Smooth muscle cell (in vitro differentiated cells): ENCODE results near the gene GPR137. TPM values are rescaled to one million over a fixed set of nuclear protein-coding genes. Genes with fewer than 3 reads are reported as not detected.

Experiments
- DNase-seq: peaks from one replicate; lab custom pipeline; 2025; ENCODE audit not compliant: unreplicated experiment; lab: John Stamatoyannopoulos, UW
- H2AFZ ChIP-seq: fragments of 200-600 bp; sonication (generic); 2 replicates; pipeline ENCODE4 v1.6.0; 2016; ENCODE audit warnings: antibody characterized with exemption, low read depth, mild to moderate bottlenecking
- H3F3A ChIP-seq: fragments of 200-600 bp; sonication (generic); 2 replicates; pipeline ENCODE4 v1.6.0; 2017; ENCODE audit warnings: antibody characterized with exemption, low read depth
- H3K27ac ChIP-seq: fragments of 200-600 bp; sonication (generic); 2 replicates; pipeline ENCODE4 v1.5.1; 2016; ENCODE audit warnings: low read depth, mild to moderate bottlenecking
- H3K27me3 ChIP-seq: fragments of 200-600 bp; sonication (generic); 2 replicates; pipeline ENCODE4 v1.6.1; 2016; ENCODE audit warnings: low read depth, mild to moderate bottlenecking
- H3K36me3 ChIP-seq: fragments of 200-600 bp; sonication (generic); 2 replicates; pipeline ENCODE4 v1.5.1; 2016; ENCODE audit warnings: low read depth
- H3K4me1 ChIP-seq: fragments of 200-600 bp; sonication (generic); 2 replicates; pipeline ENCODE4 v1.5.1; 2016; ENCODE audit warnings: low read depth
- H3K4me2 ChIP-seq: fragments of 200-600 bp; sonication (generic); 2 replicates; pipeline ENCODE4 v1.6.0; 2016; ENCODE audit warnings: mild to moderate bottlenecking
- H3K4me3 ChIP-seq: fragments of 200-600 bp; sonication (generic); 2 replicates; pipeline ENCODE4 v1.5.1; 2016; ENCODE audit warnings: mild to moderate bottlenecking
- H3K79me2 ChIP-seq: fragments of 200-600 bp; sonication (generic); 2 replicates; pipeline ENCODE4 v1.6.0; 2016; ENCODE audit warnings: low read depth, mild to moderate bottlenecking
- H3K9ac ChIP-seq: fragments of 200-600 bp; sonication (generic); 2 replicates; pipeline ENCODE4 v1.6.0; 2016; ENCODE audit warnings: low read depth
- H3K9me3 ChIP-seq: fragments of 200-600 bp; sonication (generic); replicated peaks from 2 replicates; pipeline ENCODE4 v1.5.1; 2016; ENCODE audit warnings: low read depth
- H4K20me1 ChIP-seq: fragments of 200-600 bp; sonication (generic); 2 replicates; pipeline ENCODE4 v1.6.0; 2016; ENCODE audit warnings: low read depth
- CTCF ChIP-seq: fragments of 200-600 bp; sonication (generic); IDR thresholded peaks from 2 replicates; pipeline ENCODE4 v1.5.1; 2017; ENCODE audit warnings: borderline replicate concordance, mild to moderate bottlenecking, antibody characterized with exemption; ENCODE audit not compliant: insufficient read depth, poor library complexity, severe bottlenecking
- WGBS: methylation state at CpG from one replicate; pipeline ENCODE4 v1.1.7; 2016; ENCODE audit warnings: low lambda C conversion rate; 5-methylcytosine and 5-hydroxymethylcytosine counted together
- polyA plus RNA-seq: library from polyadenylated mRNA; unstranded; fragments of >200 nt; fragmentation: Nextera tagmentation; extraction: Ambion mirVana; gene quantifications from 2 replicates; pipeline ENCODE4 v1.2.1, GENCODE V29; 2016
- total RNA-seq: library from RNA; depleted of rRNA; stranded (reverse); fragments of >200 nt; gene quantifications from 2 replicates; pipeline ENCODE4 v1.2.3, GENCODE V29; 2014

The GPR137 gene, protein sequence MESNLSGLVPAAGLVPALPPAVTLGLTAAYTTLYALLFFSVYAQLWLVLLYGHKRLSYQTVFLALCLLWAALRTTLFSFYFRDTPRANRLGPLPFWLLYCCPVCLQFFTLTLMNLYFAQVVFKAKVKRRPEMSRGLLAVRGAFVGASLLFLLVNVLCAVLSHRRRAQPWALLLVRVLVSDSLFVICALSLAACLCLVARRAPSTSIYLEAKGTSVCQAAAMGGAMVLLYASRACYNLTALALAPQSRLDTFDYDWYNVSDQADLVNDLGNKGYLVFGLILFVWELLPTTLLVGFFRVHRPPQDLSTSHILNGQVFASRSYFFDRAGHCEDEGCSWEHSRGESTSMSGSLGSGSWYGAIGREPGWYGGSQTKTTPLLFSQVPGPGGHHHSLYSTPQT
- total RNA-seq = 17.3 and 19.6 TPM in 2 replicates
- polyA plus RNA-seq = 63.6 and 69.0 TPM in 2 replicates

DNA sequence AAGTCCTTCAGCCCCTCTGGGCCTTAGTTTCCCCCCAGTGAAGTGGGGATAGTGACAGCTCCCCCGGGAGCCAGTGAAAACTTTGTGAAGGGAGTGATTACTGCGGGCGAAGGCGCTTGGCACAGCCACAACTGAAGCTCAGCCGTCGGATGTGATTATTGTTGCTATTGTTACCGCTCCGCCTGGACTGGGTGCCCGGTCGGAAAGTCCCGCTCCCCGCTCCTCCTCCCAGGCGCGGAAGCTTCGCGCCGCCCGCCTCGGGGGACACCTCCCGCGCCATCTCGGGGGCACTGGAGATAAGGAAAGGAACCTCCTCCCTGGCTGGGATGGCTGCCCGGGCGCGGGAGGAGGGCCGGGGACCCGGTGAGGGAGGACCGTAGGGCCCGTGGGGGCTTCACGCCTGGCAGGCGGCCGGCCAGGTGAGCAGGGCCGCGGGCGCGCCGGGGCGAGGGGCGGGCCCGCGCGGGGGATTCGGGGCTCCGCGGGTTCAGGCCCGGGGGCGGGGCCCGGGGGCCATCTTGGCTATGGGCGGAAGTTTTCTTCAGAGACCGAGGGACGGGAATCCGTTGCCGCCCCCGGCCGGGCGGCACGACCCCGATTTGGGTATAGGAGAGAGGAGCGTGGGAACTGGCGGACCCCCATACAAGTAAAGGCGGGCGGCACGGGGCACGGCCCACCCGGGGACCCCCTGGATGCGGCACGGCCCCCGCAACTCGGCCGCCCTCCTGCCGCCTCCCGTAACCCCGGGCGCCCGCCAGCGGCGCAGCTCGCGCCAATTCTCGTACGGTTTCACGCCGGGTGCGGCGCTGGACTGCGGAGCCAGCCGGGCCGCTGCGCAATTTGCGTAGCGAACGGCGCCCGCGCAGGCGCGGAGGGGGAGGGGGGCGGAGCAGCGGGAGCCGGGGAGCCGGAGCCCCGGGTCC is at the start of gene GPR137:
TSS of gene GPR137 (plus strand) at position 887 of the 923 bp plus-strand sequence. CDS start 677 bp downstream, outside the sequence.
- under 1% methylated on average over 47 of the region's 102 CpGs for WGBS
- H3K79me2 ChIP-seq = peaks cover 15% of the 10 kb centered on the region
- H3K9me3 ChIP-seq = no peaks in the 10 kb centered on the region
- H3K9ac ChIP-seq = peak within 1 kb of the TSS; percentile 93
- no peaks in the 10 kb centered on the region for H3K36me3 ChIP-seq
- peak within 1 kb of the TSS; percentile 56 for H2AFZ ChIP-seq
- H3K27me3 ChIP-seq = peaks cover 7% of the 10 kb centered on the region
- TF ChIP-seq CTCF = no peak
- H3K4me1 ChIP-seq = peaks cover 11% of the 10 kb centered on the region
- H4K20me1 ChIP-seq = peaks cover 4% of the 10 kb centered on the region
- peak within 1 kb of the TSS; percentile 91 for H3K27ac ChIP-seq
- H3K4me2 ChIP-seq = peak within 1 kb of the TSS; percentile 91
- peak; percentile 95 for DNase-seq
- no peaks in the 10 kb centered on the region for H3F3A ChIP-seq
- peak within 1 kb of the TSS; percentile 92 for H3K4me3 ChIP-seq

DNA sequence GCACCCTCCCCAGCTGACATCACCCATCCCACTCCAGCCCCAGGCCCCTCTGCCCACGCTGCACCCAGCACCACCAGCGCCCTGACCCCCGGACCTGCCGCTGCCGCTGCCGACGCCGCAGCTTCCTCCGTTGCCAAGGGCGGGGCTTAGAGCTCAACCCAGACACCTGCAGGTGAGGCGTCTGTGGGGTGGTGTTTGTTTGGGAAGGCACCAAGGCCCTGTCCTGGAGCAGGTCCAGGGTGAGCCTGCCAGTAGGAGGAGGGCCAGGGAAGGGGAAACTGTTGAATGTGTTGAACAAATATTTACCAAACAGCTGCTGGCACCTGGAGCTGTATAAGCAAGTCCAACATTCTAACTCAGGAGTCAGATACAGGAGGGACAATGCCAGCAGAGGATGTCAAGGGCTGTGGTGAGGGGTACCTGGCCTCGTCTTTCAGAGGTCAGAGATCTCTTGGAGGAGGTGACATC is 48.1 kb upstream of the GPR137 start:
- no peak for TF ChIP-seq CTCF

GRCh38 chr11:64238076-64238475 is 47.6 kb upstream of the GPR137 start:
- Histone ChIP-seq H3K4me2 (no peak overlapping the region), H3F3A (peaks cover 13% of the 10 kb centered on the region), H3K4me1 (peaks cover 10% of the 10 kb centered on the region), H3K9ac (no peak overlapping the region), H3K4me3 (no peak overlapping the region), H3K9me3 (no peaks in the 10 kb centered on the region), H3K27ac (no peak overlapping the region), H3K79me2 (peaks cover 3% of the 10 kb centered on the region), H3K36me3 (no peaks in the 10 kb centered on the region), H3K27me3 (no peaks in the 10 kb centered on the region), H2AFZ (no peak overlapping the region), H4K20me1 (peaks cover 16% of the 10 kb centered on the region)
- no peak for DNase-seq
- TF ChIP-seq CTCF = no peak
- WGBS = 98% methylated on average over 9 of the region's 9 CpGs

More for the DNA sequence above, 48.1 kb upstream of the GPR137 start:
- H3K9ac ChIP-seq = no peak overlapping the region
- H3K79me2 ChIP-seq = peaks cover 1% of the 10 kb centered on the region
- no peak overlapping the region for H2AFZ ChIP-seq
- no peak for DNase-seq
- no peak overlapping the region for H3K27ac ChIP-seq
- H3K36me3 ChIP-seq = no peaks in the 10 kb centered on the region
- WGBS = 91% methylated on average over 12 of the region's 12 CpGs
- H3K9me3 ChIP-seq = no peaks in the 10 kb centered on the region
- H3K4me3 ChIP-seq = no peak overlapping the region
- peaks cover 13% of the 10 kb centered on the region for H3F3A ChIP-seq
- no peak overlapping the region for H3K4me2 ChIP-seq
- peaks cover 10% of the 10 kb centered on the region for H4K20me1 ChIP-seq
- peaks cover 7% of the 10 kb centered on the region for H3K4me1 ChIP-seq
- no peaks in the 10 kb centered on the region for H3K27me3 ChIP-seq
